Measurements from ENCODE around the gene RASGRF2. TPM values are rescaled to one million over a fixed set of nuclear protein-coding genes. Genes with fewer than 3 reads are reported as not detected.

The RASGRF2 gene
- total RNA-seq, 4 donors from 2014 or later = 1.0 to 5.3 (median 1.8) TPM

GRCh38 chr5:81140441-81140840 lies 180.3 kb downstream of the RASGRF2 start:
- DNase-seq (ENCODE audit: low spot score in 2 of 2) = no peak
- TF ChIP-seq, protein P1, sequence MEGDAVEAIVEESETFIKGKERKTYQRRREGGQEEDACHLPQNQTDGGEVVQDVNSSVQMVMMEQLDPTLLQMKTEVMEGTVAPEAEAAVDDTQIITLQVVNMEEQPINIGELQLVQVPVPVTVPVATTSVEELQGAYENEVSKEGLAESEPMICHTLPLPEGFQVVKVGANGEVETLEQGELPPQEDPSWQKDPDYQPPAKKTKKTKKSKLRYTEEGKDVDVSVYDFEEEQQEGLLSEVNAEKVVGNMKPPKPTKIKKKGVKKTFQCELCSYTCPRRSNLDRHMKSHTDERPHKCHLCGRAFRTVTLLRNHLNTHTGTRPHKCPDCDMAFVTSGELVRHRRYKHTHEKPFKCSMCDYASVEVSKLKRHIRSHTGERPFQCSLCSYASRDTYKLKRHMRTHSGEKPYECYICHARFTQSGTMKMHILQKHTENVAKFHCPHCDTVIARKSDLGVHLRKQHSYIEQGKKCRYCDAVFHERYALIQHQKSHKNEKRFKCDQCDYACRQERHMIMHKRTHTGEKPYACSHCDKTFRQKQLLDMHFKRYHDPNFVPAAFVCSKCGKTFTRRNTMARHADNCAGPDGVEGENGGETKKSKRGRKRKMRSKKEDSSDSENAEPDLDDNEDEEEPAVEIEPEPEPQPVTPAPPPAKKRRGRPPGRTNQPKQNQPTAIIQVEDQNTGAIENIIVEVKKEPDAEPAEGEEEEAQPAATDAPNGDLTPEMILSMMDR (IDR thresholded peaks at IDR 0.05) = no peak
- no peak for TF ChIP-seq POLR2A (IDR thresholded peaks at IDR 0.05)
- no peak overlapping the region for H3K4me3 ChIP-seq (ENCODE audit: low read depth, poor library complexity, severe bottlenecking)
- 66 to 78% methylated on average over 4 of the region's 4 CpGs for WGBS, 2 donors
- intact Hi-C loops (cut with DNase I; ENCODE audit: low total_unique reads) = no loop called here

- DNase-seq (ENCODE audit: low spot score in 2 of 2) = no peak
- WGBS, 2 donors = 64 to 82% methylated on average over 1 of the region's 1 CpG
- intact Hi-C loops (cut with DNase I; ENCODE audit: low total_unique reads) = no loop called here
- TF ChIP-seq, protein P1 (IDR thresholded peaks at IDR 0.05) = no peak
- no peak for TF ChIP-seq POLR2A (IDR thresholded peaks at IDR 0.05)
- no peak overlapping the region for H3K4me3 ChIP-seq (ENCODE audit: low read depth, poor library complexity, severe bottlenecking)
Measured at GRCh38 chr5:81140943-81141342, 180.8 kb downstream of the RASGRF2 start.

- intact Hi-C loops (cut with DNase I; ENCODE audit: low total_unique reads) = no loop called here
- no peak for TF ChIP-seq POLR2A (IDR thresholded peaks at IDR 0.05)
- TF ChIP-seq, protein P1 (IDR thresholded peaks at IDR 0.05) = no peak
- 84 to 85% methylated on average over 3 of the region's 3 CpGs for WGBS, 2 donors
- DNase-seq (ENCODE audit: low spot score in 2 of 2) = no peak
- no peak overlapping the region for H3K4me3 ChIP-seq (ENCODE audit: low read depth, poor library complexity, severe bottlenecking)
Measured at GRCh38 chr5:81142108-81142507, 181.9 kb downstream of the RASGRF2 start.

GRCh38 chr5:81145329-81145935 lies 185.3 kb downstream of the RASGRF2 start:
- 92 to 96% methylated on average over 8 of the region's 8 CpGs for WGBS, 2 donors
- no peak overlapping the region for H3K4me3 ChIP-seq (ENCODE audit: low read depth, poor library complexity, severe bottlenecking)

GRCh38 chr5:81146031-81146430 lies 185.9 kb downstream of the RASGRF2 start:
- intact Hi-C loops (cut with DNase I; ENCODE audit: low total_unique reads) = no loop called here
- TF ChIP-seq, protein P1 (IDR thresholded peaks at IDR 0.05) = no peak
- no peak for TF ChIP-seq POLR2A (IDR thresholded peaks at IDR 0.05)
- H3K4me3 ChIP-seq (ENCODE audit: low read depth, poor library complexity, severe bottlenecking) = no peak overlapping the region
- 82 to 89% methylated on average over 1 of the region's 1 CpG for WGBS, 2 donors
- no peak for DNase-seq (ENCODE audit: low spot score in 2 of 2)

More at GRCh38 chr5:81145329-81145935, 185.3 kb downstream of the RASGRF2 start:
- intact Hi-C loops (cut with DNase I; ENCODE audit: low total_unique reads) = no loop called here
- DNase-seq (ENCODE audit: low spot score in 2 of 2) = no peak
- no peak for TF ChIP-seq POLR2A (IDR thresholded peaks at IDR 0.05)
- TF ChIP-seq, protein P1 (IDR thresholded peaks at IDR 0.05) = no peak
